Measurements from ENCODE around the gene CYTH2.

GRCh38 chr19:48480558-48481500 lies 11.7 kb downstream of the CYTH2 start:
- no peak for TF ChIP-seq CTCF (IDR thresholded peaks at IDR 0.05)
- TF ChIP-seq ZFX (IDR thresholded peaks at IDR 0.05; ENCODE audit: borderline replicate concordance): no peak
